GM19468 (cell line): ENCODE data around the gene ARFGEF3.

Source experiments
- ATAC-seq: cut with Tn5 transposase; IDR thresholded peaks from one replicate; pipeline ENCODE4 v1.9.1; 2021; ENCODE audit warnings: mild to moderate bottlenecking, moderate library complexity, moderate number of reproducible peaks; ENCODE audit not compliant: unreplicated experiment; ENCODE audit errors: extremely low read depth

The ARFGEF3 gene

GRCh38 chr6:138160329-138161087, 1.2 kb upstream of the ARFGEF3 start:
- ATAC-seq: no peak

- ATAC-seq: no peak
These were observed 726 bp upstream of the ARFGEF3 start for GRCh38 chr6:138161088-138161337.

- ATAC-seq: no peak
These were observed 594 bp downstream of the ARFGEF3 start for GRCh38 chr6:138162111-138162954.

- no peak for ATAC-seq
These were observed 1.3 kb downstream of the ARFGEF3 start for GRCh38 chr6:138162955-138163575.

- ATAC-seq: no peak
These were observed 13.9 kb downstream of the ARFGEF3 start for GRCh38 chr6:138175596-138175995.

GRCh38 chr6:138176652-138177232, 15.0 kb downstream of the ARFGEF3 start:
- no peak for ATAC-seq

- no peak for ATAC-seq
These were observed 21.4 kb downstream of the ARFGEF3 start for GRCh38 chr6:138182939-138183789.

GRCh38 chr6:138183790-138184134, 22.0 kb downstream of the ARFGEF3 start:
- ATAC-seq: no peak

GRCh38 chr6:138184230-138184629, 22.5 kb downstream of the ARFGEF3 start:
- ATAC-seq: no peak

GRCh38 chr6:138187156-138187555, 25.4 kb downstream of the ARFGEF3 start:
- ATAC-seq: no peak

GRCh38 chr6:138188278-138188941, 26.7 kb downstream of the ARFGEF3 start:
- ATAC-seq: no peak

GRCh38 chr6:138194287-138194686, 32.5 kb downstream of the ARFGEF3 start:
- ATAC-seq: no peak

- ATAC-seq: no peak
These were observed 34.5 kb downstream of the ARFGEF3 start for GRCh38 chr6:138196122-138196738.

GRCh38 chr6:138197570-138197969, 35.8 kb downstream of the ARFGEF3 start:
- no peak for ATAC-seq

- no peak for ATAC-seq
These were observed 36.8 kb downstream of the ARFGEF3 start for GRCh38 chr6:138198430-138199091.

- ATAC-seq: no peak
These were observed 40.1 kb downstream of the ARFGEF3 start for GRCh38 chr6:138201836-138202235.

- no peak for ATAC-seq
These were observed 41.6 kb downstream of the ARFGEF3 start for GRCh38 chr6:138203315-138203714.

GRCh38 chr6:138204303-138204702, 42.6 kb downstream of the ARFGEF3 start:
- no peak for ATAC-seq
